ENCODE data around the gene RAC3. TPM values are rescaled to one million over a fixed set of nuclear protein-coding genes. Genes with fewer than 3 reads are reported as not detected.

Gene RAC3
- total and polyA plus RNA-seq, 8 donors = 4.2 to 23.4 (median 14.0) TPM

DNA sequence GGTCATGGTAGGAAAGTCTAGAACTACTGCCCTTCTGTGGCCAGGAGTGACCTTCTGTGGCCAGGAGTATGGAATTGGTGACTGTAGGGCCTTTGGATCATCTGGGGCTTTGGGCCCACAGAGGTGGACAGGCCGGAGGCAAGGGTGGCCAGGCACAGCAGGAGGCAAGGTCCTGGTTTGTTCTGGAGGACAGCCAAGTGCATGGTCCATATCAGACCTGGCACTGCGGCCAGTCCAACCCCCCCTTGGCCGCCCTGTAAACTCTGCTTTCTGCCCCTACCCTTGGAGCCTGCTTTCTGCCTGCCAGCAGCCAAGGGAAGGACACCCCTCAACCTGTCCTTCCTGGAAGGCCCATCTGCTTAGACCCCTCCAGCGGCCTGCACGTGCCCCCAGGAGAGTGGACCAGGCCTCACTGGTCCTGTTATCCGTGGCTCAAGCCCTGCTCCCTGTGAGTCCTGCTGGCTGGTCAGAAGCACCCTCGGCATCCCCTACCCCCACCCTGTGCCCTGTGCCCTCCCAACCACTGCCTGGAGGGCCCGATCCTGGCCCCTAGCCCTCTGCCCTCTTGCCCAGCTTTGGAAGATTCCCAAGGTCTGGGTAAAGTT is 8.3 kb downstream of the RAC3 start:
- no peak for ATAC-seq
- TF ChIP-seq, protein P1, sequence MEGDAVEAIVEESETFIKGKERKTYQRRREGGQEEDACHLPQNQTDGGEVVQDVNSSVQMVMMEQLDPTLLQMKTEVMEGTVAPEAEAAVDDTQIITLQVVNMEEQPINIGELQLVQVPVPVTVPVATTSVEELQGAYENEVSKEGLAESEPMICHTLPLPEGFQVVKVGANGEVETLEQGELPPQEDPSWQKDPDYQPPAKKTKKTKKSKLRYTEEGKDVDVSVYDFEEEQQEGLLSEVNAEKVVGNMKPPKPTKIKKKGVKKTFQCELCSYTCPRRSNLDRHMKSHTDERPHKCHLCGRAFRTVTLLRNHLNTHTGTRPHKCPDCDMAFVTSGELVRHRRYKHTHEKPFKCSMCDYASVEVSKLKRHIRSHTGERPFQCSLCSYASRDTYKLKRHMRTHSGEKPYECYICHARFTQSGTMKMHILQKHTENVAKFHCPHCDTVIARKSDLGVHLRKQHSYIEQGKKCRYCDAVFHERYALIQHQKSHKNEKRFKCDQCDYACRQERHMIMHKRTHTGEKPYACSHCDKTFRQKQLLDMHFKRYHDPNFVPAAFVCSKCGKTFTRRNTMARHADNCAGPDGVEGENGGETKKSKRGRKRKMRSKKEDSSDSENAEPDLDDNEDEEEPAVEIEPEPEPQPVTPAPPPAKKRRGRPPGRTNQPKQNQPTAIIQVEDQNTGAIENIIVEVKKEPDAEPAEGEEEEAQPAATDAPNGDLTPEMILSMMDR (IDR thresholded peaks at IDR 0.05) = no peak
- no peak for DNase-seq
- no peaks in the 10 kb centered on the region for H3K9me3 ChIP-seq
- H3K4me1 ChIP-seq = peaks cover 13 to 26% of the 10 kb centered on the region in 2 donors
- no peak overlapping the region for H3K4me3 ChIP-seq
- intact Hi-C loops (cut with DNase I) = no loop called here
- H3K27ac ChIP-seq = no peak overlapping the region
- no peaks in the 10 kb centered on the region for H3K27me3 ChIP-seq
- no peaks in the 10 kb centered on the region for H3K36me3 ChIP-seq

DNA sequence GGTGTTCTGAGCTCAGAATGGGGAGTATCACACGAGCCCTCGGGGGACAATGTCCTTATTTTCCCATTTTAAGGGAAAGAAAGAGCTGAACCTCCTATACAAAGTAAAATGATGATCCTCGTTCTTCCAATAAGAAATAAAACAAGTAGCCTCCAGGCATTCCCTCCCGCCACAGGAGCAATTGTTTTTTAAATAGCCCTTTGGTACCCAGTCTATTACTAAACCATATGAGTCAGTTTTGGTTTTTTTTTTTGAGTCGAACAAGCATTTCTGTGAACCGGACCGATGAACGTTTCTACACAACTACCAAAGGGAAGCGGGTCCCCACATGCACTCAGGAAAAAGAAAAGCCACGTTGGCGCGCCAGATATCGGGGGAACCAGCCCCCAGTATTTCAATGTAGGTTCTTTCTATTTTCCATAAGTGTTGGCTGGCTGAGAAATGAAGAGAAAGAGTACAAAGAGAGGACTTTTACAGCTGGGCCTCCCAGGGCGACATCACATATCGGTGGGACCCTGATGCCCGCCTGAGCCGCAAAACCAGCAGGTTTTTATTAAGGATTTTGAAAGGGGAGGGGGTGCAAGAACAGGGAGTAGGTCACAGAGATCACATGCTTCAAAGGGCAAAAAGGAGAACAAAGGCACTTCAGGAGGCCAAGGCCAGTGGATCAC is 9.8 kb downstream of the RAC3 start:
- TF ChIP-seq, protein P1 (IDR thresholded peaks at IDR 0.05) = no peak
- DNase-seq (no peak), ATAC-seq (no peak)
- H3K36me3 ChIP-seq = no peaks in the 10 kb centered on the region
- H3K9me3 ChIP-seq = no peaks in the 10 kb centered on the region
- intact Hi-C loops (cut with DNase I) = no loop called here
- no peak overlapping the region for H3K27ac ChIP-seq
- no peak overlapping the region for H3K4me3 ChIP-seq
- no peaks in the 10 kb centered on the region for H3K27me3 ChIP-seq
- peaks cover 10 to 19% of the 10 kb centered on the region in 2 donors for H3K4me1 ChIP-seq

DNA sequence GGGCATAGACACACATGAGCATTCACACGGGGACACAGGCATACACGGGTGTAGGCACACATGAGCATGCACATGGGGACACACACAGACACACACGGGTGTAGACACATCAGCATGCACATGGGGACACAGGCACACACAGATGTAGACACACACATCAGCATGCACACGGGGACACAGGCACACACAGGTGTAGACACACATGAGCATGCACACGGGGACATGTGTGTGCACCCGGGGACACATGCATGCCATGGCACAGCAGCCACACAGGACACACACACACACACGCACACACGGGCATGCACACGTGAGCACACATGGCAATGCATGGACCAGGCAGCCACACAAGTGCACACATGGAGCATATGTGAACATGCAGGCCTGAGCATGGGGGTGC is 11.2 kb downstream of the RAC3 start:
- H3K9me3 ChIP-seq = no peaks in the 10 kb centered on the region
- no peaks in the 10 kb centered on the region for H3K27me3 ChIP-seq
- H3K27ac ChIP-seq = no peak overlapping the region
- peaks cover 4 to 9% of the 10 kb centered on the region in 2 donors for H3K4me1 ChIP-seq
- TF ChIP-seq, protein P1 (IDR thresholded peaks at IDR 0.05) = no peak
- H3K36me3 ChIP-seq = peaks cover 0 to 13% of the 10 kb centered on the region in 2 donors
- no peak for DNase-seq
- ATAC-seq = no peak
- intact Hi-C loops (cut with DNase I) = no loop called here
- no peak overlapping the region for H3K4me3 ChIP-seq

DNA sequence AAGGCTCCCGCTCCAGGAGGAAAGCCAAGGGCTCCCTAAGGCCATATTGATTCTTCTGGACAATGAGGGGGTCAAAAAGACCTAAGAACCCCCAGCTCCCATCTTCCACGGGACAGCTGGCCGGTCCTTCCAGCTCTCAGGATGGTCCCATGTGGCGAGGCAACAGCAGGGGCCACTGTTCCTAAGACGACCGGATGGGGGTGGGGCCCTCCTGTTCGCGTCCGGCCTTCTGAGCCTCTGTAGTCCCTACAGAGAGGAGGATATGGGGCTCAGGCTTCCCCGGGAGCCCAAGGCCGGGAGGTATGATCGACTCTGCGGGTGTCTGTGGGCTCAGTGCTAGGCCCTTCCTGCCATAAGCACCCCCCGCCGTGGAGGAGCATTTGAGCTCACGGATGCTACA is 12.0 kb downstream of the RAC3 start:
- Histone ChIP-seq H3K9me3 (no peaks in the 10 kb centered on the region), H3K36me3 (peaks cover 0 to 22% of the 10 kb centered on the region in 2 donors), H3K27ac (no peak overlapping the region), H3K4me1 (peaks cover 0 to 3% of the 10 kb centered on the region in 2 donors), H3K4me3 (no peak overlapping the region), H3K27me3 (no peaks in the 10 kb centered on the region)
- DNase-seq = no peak
- ATAC-seq = no peak
- TF ChIP-seq, protein P1 (IDR thresholded peaks at IDR 0.05) = no peak
- intact Hi-C loops (cut with DNase I) = no loop called here

DNA sequence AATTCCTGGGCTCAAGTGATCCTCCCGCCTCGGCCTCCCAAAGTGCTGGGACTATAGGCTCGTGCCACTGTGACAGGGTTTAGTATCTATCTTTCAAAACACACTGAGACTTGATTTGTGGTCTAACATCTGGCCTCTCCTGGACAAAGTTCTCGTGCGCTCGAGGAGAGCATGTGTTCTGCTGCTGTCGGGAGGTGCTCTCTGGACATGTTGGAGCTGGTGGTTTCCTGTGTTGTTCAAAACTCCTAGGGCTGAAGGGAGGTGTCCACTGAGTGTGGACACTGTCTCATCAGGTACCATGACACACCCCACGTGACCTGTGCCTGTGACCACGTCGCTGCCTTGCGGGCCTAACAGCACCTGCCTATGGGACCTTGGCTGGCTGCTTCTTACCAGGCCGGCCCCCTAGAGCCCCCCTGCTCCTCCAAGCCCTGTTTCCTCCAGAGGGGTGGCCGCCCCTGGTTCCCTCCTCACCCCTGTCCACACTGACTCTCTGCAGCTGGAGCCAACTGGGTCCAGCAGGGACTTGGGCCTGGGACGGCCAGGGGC is 14.5 kb downstream of the RAC3 start:
- H3K27me3 ChIP-seq = no peaks in the 10 kb centered on the region
- no peak overlapping the region for H3K27ac ChIP-seq
- H3K36me3 ChIP-seq = peaks cover 0 to 35% of the 10 kb centered on the region in 2 donors
- TF ChIP-seq, protein P1 (IDR thresholded peaks at IDR 0.05) = no peak
- H3K4me3 ChIP-seq = no peak overlapping the region
- H3K4me1 ChIP-seq = peaks cover 7 to 19% of the 10 kb centered on the region in 2 donors
- H3K9me3 ChIP-seq = no peaks in the 10 kb centered on the region
- ATAC-seq (no peak), DNase-seq (no peak)
- intact Hi-C loops (cut with DNase I) = no loop called here

Data from left lung (tissue), 10 donors.